Heart left ventricle (tissue), 16 donors: ENCODE results near the gene ERMP1. TPM values are rescaled to one million over a fixed set of nuclear protein-coding genes. Genes with fewer than 3 reads are reported as not detected.

ENCODE experiments used
- ATAC-seq, 4 donors: fragments of 200-7000 bp; cut with Tn5 transposase; one replicate each; pipeline ENCODE4 v1.9.1; 2020 to 2022; ENCODE audit warnings: moderate library complexity in 4 of 4, mild to moderate bottlenecking in 3 of 4, moderate number of reproducible peaks in 1 of 4
- DNase-seq, 5 donors: peaks; one replicate each; pipeline ENCODE4 v3.0.0-alpha.2; 2020
- H3K27ac ChIP-seq, 12 donors: fragments of 200-600 bp; sonication (generic) in 4 of 12; one replicate each; pipeline versions ENCODE4 v1.5.0 to v1.8.0; 2016 to 2022; ENCODE audit warnings: mild to moderate bottlenecking in 2 of 12
- H3K27me3 ChIP-seq, 9 donors: fragments of 200-600 bp; sonication (generic) in 2 of 9; one replicate each; pipeline versions ENCODE4 v1.5.1 to v1.8.0; 2016 to 2022; ENCODE audit warnings: mild to moderate bottlenecking in 3 of 9
- H3K36me3 ChIP-seq, 9 donors: fragments of 200-600 bp; sonication (generic) in 2 of 9; one replicate each; pipeline versions ENCODE4 v1.5.0 to v1.8.0; 2018 to 2022; ENCODE audit warnings: mild to moderate bottlenecking in 2 of 9
- H3K4me1 ChIP-seq, 12 donors: fragments of 200-600 bp; sonication (generic) in 4 of 12; one replicate each; pipeline versions ENCODE4 v1.5.0 to v1.8.0; 2016 to 2022; ENCODE audit warnings: mild to moderate bottlenecking in 3 of 12
- H3K4me3 ChIP-seq, 12 donors: fragments of 200-600 bp; sonication (generic) in 4 of 12; one replicate each; pipeline versions ENCODE4 v1.5.0 to v1.8.0; 2017 to 2022; ENCODE audit warnings: mild to moderate bottlenecking in 9 of 12, moderate library complexity in 4 of 12
- H3K9me3 ChIP-seq, 12 donors: fragments of 200-600 bp; sonication (generic) in 4 of 12; one replicate each; pipeline versions ENCODE4 v1.5.0 to v1.8.0; 2016 to 2022; ENCODE audit warnings: mild to moderate bottlenecking in 1 of 12
- CTCF ChIP-seq, 12 donors: fragments of 200-600 bp; sonication (generic) in 4 of 12; IDR thresholded peaks; one replicate each; pipeline versions ENCODE4 v1.5.0 to v1.8.0; 2018 to 2022; ENCODE audit warnings: antibody characterized with exemption in 12 of 12, mild to moderate bottlenecking in 5 of 12
- POLR2A ChIP-seq, 2 donors: fragments of 450-650 bp; IDR thresholded peaks; one replicate each; pipeline ENCODE4 v1.6.1; 2017; ENCODE audit warnings: antibody characterized with exemption in 2 of 2, mild to moderate bottlenecking in 2 of 2, moderate library complexity in 2 of 2
- WGBS, 4 donors: extraction: QIAGEN DNeasy Blood & Tissue Kit in 2 of 4; methylation state at CpG; one replicate each; pipeline versions ENCODE4 v1.1.5 to v1.1.7; 2013 to 2018; 5-methylcytosine and 5-hydroxymethylcytosine counted together
- intact Hi-C, 10 donors: fragments of 100-400 bp; cut with DNase I; formaldehyde crosslinking; loops; one replicate each; pipeline versions ENCODE4 v1.11.1 to v1.14.2; 2022
- polyA plus RNA-seq, 2 donors: library from polyadenylated mRNA; stranded (reverse); fragments of 200-250 nt; gene quantifications; one replicate each; pipeline ENCODE4 v1.2.3, GENCODE V29; 2013
- total RNA-seq, 9 donors: library from RNA; depleted of rRNA in 2 of 9; stranded (reverse); fragments of >200 nt in 2 of 9; fragmentation: NEBNext Ultra II Directional in 3 of 9; extraction: Animal tissue kit (Norgen Biotek cat#: 25700) in 3 of 9; gene quantifications; one replicate each; pipeline versions ENCODE4 v1.1.0 to v1.2.4, GENCODE V29; 2016 to 2023
- donor health status: ischemic (EF 13 %, LVEDD 7.1; RV severe dilation, severe dysfunction).
- donor health status: healthy with polysubstance abuse.
- donor health status: DM: no; HTN: yes; CAD: no.
- donor health status: DM: no; HTN: no; CAD: no.
- donor health status: ischemic (EF 25% LVEDD 6.9; RV normal size, moderate dysfunction).
- donor health status: ischemic (EF 25% LVEDD 5.7; RV mildly dilated, moderate dysfunction).
- donor health status: healthy.
- donor health status: DM: yes; HTN: yes; CAD: no.
- donor health status: ischemic (EF 35%, LVEDD 5.7; RV mildly dilated, moderate dysfunction).
- donor health status: nonischemic (EF 11% LVEDD 7.7; RV severe dilation, severe dysfunction).
- donor health status: DM: yes; HTN: yes; CAD: no.
- donor health status: PGD.
- donor health status: ischemic (EF 29% LVEDD 5.4; RV normal size, mild dysfunction).
- donor health status: nonischemic (EF 23%, LVEDD 6.1; RV moderate dilation, normal function).

ERMP1 gene
- total and polyA plus RNA-seq, 11 donors: 5.8 to 28.7 (median 20.5) TPM

GRCh38 chr9:5817862-5818261 lies 15.1 kb downstream of the ERMP1 start:
- H3K4me1 ChIP-seq: no peaks in the 10 kb centered on the region
- H3K27me3 ChIP-seq: no peaks in the 10 kb centered on the region
- H3K27ac ChIP-seq: no peak overlapping the region
- no peak overlapping the region for H3K4me3 ChIP-seq
- intact Hi-C loops: no loop called here
- ATAC-seq: no peak
- peaks cover 0 to 73% (median 31%) of the 10 kb centered on the region in 9 donors for H3K36me3 ChIP-seq
- WGBS, 4 donors: 84 to 93% (median 92%) methylated on average over 3 of the region's 3 CpGs
- no peaks in the 10 kb centered on the region for H3K9me3 ChIP-seq
- DNase-seq: no peak
- TF ChIP-seq POLR2A (IDR thresholded peaks at IDR 0.05) (no peak), CTCF (IDR thresholded peaks at IDR 0.05) (no peak)

- intact Hi-C loops: no loop called here
- no peaks in the 10 kb centered on the region for H3K27me3 ChIP-seq
- H3K27ac ChIP-seq: no peak overlapping the region
- no peak overlapping the region for H3K4me3 ChIP-seq
- ATAC-seq (no peak), DNase-seq (no peak)
- H3K4me1 ChIP-seq: no peaks in the 10 kb centered on the region
- no peaks in the 10 kb centered on the region for H3K9me3 ChIP-seq
- H3K36me3 ChIP-seq: peaks cover 0 to 77% (median 37%) of the 10 kb centered on the region in 9 donors
- WGBS, 4 donors: 65 to 81% (median 69%) methylated on average over 1 of the region's 1 CpG
- TF ChIP-seq POLR2A (IDR thresholded peaks at IDR 0.05): no peak
- no peak for TF ChIP-seq CTCF (IDR thresholded peaks at IDR 0.05)
Observed at GRCh38 chr9:5815461-5815860, 17.5 kb downstream of the ERMP1 start.

GRCh38 chr9:5813824-5814223 lies 19.1 kb downstream of the ERMP1 start:
- ATAC-seq: no peak
- intact Hi-C loops: no loop called here

GRCh38 chr9:5811751-5812150 lies 21.2 kb downstream of the ERMP1 start:
- ATAC-seq: no peak
- no peak for TF ChIP-seq CTCF (IDR thresholded peaks at IDR 0.05)
- TF ChIP-seq POLR2A (IDR thresholded peaks at IDR 0.05): no peak
- intact Hi-C loops: no loop called here

More at GRCh38 chr9:5813824-5814223, 19.1 kb downstream of the ERMP1 start:
- no peak overlapping the region for H3K27ac ChIP-seq
- H3K4me1 ChIP-seq: no peaks in the 10 kb centered on the region
- WGBS, 4 donors: 92 to 97% (median 93%) methylated on average over 3 of the region's 3 CpGs
- no peak for TF ChIP-seq POLR2A (IDR thresholded peaks at IDR 0.05)
- no peak for TF ChIP-seq CTCF (IDR thresholded peaks at IDR 0.05)
- H3K9me3 ChIP-seq: no peaks in the 10 kb centered on the region
- H3K27me3 ChIP-seq: no peaks in the 10 kb centered on the region
- peaks cover 0 to 77% (median 50%) of the 10 kb centered on the region in 9 donors for H3K36me3 ChIP-seq
- H3K4me3 ChIP-seq: no peak overlapping the region
- DNase-seq: no peak

More at GRCh38 chr9:5811751-5812150, 21.2 kb downstream of the ERMP1 start:
- Histone ChIP-seq H3K9me3 (no peaks in the 10 kb centered on the region), H3K36me3 (peaks cover 0 to 75% (median 49%) of the 10 kb centered on the region in 9 donors), H3K4me3 (no peak overlapping the region), H3K27me3 (no peaks in the 10 kb centered on the region), H3K4me1 (no peaks in the 10 kb centered on the region), H3K27ac (no peak overlapping the region)
- 86 to 96% (median 90%) methylated on average over 1 of the region's 1 CpG for WGBS, 4 donors
- no peak for DNase-seq
